Measurements from ENCODE around the gene MAN2C1. TPM values are rescaled to one million over a fixed set of nuclear protein-coding genes. Genes with fewer than 3 reads are reported as not detected.
A peak's percentile ranks its signal among the peaks of the same experiment; 100 is the strongest.

Gene MAN2C1
- total and polyA plus RNA-seq, 2 donors (not counting 1 experiment from before 2014, with no cell fraction given) = 186 to 229 TPM

- ATAC-seq (ENCODE audit: low read depth) = no peak
- Mint-ChIP-seq H3K27me3 (no peaks in the 10 kb centered on the region), H3K27ac (peak overlapping the region; percentile 94), H3K4me1 (peaks cover 45% of the 10 kb centered on the region), H3K9me3 (ENCODE audit: insufficient read depth) (peaks cover 8% of the 10 kb centered on the region), H3K4me3 (peak overlapping the region; percentile 80)
- Histone ChIP-seq H2AFZ (ENCODE audit: insufficient read depth, low read depth, low read length, poor library complexity, severe bottlenecking) (peak overlapping the region; percentile 23), H3K27me3 (replicated peaks in 1 of 4; ENCODE audit: control extremely low read depth in 1 of 4, control insufficient read depth in 3 of 4, insufficient read depth in 4 of 4, low read length in 3 of 4) (no peaks in the 10 kb centered on the region), H3K27ac (ENCODE audit: low read length in 2 of 2) (peak overlapping the region; percentile 92 to 94), H3K79me2 (ENCODE audit: control insufficient read depth, insufficient read depth, low read length) (no peaks in the 10 kb centered on the region), H3K4me1 (ENCODE audit: control insufficient read depth in 2 of 2, insufficient read depth in 2 of 2, low read length in 2 of 2) (peaks cover 31 to 47% of the 10 kb centered on the region in 2 donors), H3K9ac (ENCODE audit: low read length) (peak overlapping the region; percentile 79), H3K36me3 (replicated peaks in 1 of 2; ENCODE audit: control extremely low read depth in 1 of 2, control insufficient read depth in 1 of 2, extremely low read depth in 1 of 2, insufficient read depth in 2 of 2, low read length in 1 of 2) (peaks cover 0 to 8% of the 10 kb centered on the region in 2 experiments), H3K4me2 (replicated peaks; ENCODE audit: low read depth, low read length, poor library complexity, severe bottlenecking) (peak overlapping the region; percentile 95), H3K4me3 (ENCODE audit: control extremely low read depth in 1 of 5, extremely low read depth in 1 of 5, insufficient read depth in 1 of 5, low read depth in 2 of 5, low read length in 4 of 5) (peak overlapping the region in 4 of 5 experiments; percentile 59 to 82 (median 74)), H3K9me3 (ENCODE audit: control extremely low read depth in 1 of 3, control insufficient read depth in 2 of 3, insufficient read depth in 1 of 3, low read length in 2 of 3) (peaks cover 0 to 57% (median 27%) of the 10 kb centered on the region in 3 donors), H4K20me1 (ENCODE audit: control insufficient read depth, insufficient read depth, low read length, poor library complexity, severe bottlenecking) (no peaks in the 10 kb centered on the region)
- peak; percentile 43 for DNase-seq
- intact Hi-C loops (cut with micrococcal nuclease) = no loop called here
- no peak for TF ChIP-seq CTCF (IDR thresholded peaks at IDR 0.05)
- TF ChIP-seq EZH2 (IDR thresholded peaks at IDR 0.05; ENCODE audit: borderline replicate concordance, insufficient read depth, low read depth, low read length, poor library complexity, severe bottlenecking) = no peak
- CTCF ChIA-PET = interaction anchor here (2.0 to 7.0 kb wide), 2 partner anchors 19 to 106 kb away, joined by 6 to 52 read pairs; partner anchors contain the start of gene MAN2C1
- 2% methylated on average over 43 of the region's 45 CpGs for WGBS (ENCODE audit: insufficient coverage)
- POLR2A ChIA-PET = interaction anchor here (0.8 to 3.3 kb wide), 6 partner anchors 9 to 390 kb away, joined by 3 to 25 read pairs (median 4); partner anchors contain the start of genes COMMD4, MAN2C1, SIN3A and SNUPN
Observed at GRCh38 chr15:75348034-75348561, 20.3 kb downstream of the MAN2C1 start.

Measured in B cell (primary cell).